ENCODE results near the gene PRDM2. TPM values are rescaled to one million over a fixed set of nuclear protein-coding genes. Genes with fewer than 3 reads are reported as not detected.
A peak's percentile ranks its signal among the peaks of the same experiment; 100 is the strongest.

Gene PRDM2, protein sequence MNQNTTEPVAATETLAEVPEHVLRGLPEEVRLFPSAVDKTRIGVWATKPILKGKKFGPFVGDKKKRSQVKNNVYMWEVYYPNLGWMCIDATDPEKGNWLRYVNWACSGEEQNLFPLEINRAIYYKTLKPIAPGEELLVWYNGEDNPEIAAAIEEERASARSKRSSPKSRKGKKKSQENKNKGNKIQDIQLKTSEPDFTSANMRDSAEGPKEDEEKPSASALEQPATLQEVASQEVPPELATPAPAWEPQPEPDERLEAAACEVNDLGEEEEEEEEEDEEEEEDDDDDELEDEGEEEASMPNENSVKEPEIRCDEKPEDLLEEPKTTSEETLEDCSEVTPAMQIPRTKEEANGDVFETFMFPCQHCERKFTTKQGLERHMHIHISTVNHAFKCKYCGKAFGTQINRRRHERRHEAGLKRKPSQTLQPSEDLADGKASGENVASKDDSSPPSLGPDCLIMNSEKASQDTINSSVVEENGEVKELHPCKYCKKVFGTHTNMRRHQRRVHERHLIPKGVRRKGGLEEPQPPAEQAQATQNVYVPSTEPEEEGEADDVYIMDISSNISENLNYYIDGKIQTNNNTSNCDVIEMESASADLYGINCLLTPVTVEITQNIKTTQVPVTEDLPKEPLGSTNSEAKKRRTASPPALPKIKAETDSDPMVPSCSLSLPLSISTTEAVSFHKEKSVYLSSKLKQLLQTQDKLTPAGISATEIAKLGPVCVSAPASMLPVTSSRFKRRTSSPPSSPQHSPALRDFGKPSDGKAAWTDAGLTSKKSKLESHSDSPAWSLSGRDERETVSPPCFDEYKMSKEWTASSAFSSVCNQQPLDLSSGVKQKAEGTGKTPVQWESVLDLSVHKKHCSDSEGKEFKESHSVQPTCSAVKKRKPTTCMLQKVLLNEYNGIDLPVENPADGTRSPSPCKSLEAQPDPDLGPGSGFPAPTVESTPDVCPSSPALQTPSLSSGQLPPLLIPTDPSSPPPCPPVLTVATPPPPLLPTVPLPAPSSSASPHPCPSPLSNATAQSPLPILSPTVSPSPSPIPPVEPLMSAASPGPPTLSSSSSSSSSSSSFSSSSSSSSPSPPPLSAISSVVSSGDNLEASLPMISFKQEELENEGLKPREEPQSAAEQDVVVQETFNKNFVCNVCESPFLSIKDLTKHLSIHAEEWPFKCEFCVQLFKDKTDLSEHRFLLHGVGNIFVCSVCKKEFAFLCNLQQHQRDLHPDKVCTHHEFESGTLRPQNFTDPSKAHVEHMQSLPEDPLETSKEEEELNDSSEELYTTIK (N-terminal part only)
- 10 to 100 TPM; 27.8 to 38.9 TPM for total RNA-seq

DNA sequence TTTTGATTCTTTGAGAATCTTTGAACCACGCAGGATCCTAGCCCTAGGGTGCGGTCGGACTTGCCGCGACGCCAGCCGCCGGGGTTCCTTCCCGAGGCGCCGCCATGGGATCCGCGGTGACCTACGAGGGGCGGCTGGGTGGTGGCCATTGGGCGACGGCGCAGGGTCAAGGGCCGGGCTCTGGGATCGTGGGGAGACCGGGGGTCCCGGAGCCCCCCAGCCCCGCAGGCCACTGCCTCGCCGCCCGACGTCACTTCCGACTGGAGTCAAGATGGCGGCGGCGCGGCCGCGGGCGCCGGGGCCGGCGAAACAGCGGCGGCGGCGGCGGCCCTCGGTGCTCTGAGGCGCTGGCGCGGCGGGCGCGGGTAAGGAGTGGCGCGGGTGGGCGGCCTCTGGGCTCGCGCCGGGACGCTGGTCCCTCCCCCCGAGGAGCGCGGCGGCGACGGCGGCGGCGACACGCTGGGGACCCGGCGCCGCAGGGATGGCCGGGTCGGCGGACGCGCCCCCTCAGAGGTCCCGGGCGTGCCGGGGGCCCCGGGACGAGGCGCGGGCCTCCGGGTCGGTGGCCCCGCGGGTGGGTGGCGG, at the start of gene PRDM2:
PRDM2 (plus strand) TSS at position 253 of the 585 bp plus-strand sequence. CDS start 15,418 bp downstream, outside the sequence.
- intact Hi-C loops (cut with DNase I): loop anchor here (1.0 kb wide), 1 partner anchor 49 kb away; no protein-coding TSS in a partner anchor

DNA sequence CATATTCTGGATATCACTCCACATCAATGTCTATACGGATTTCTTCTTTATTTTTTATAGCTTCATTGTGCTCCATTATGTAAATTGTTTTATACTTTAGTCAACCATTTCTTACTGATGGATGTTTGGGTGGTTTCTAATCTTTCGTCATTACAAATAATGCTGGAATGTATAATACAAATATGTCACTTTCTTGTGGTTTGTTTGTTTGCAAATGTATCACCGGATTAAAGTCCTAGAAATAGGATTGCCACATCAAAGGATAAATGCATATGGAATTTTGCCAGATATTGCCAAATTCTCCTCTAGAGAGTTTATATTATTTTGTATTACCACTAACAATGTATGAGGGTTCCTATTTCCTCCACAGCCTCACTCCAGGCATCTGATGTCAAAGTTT, 48.7 kb upstream of the PRDM2 start:
- 55% methylated on average over 3 of the region's 3 CpGs for WGBS
- no peaks in the 10 kb centered on the region for H3K27me3 ChIP-seq (replicated peaks; ENCODE audit: insufficient read depth)
- no peaks in the 10 kb centered on the region for H3K4me1 ChIP-seq (replicated peaks)
- H3K27ac ChIP-seq: no peak overlapping the region
- TF ChIP-seq, protein P1, sequence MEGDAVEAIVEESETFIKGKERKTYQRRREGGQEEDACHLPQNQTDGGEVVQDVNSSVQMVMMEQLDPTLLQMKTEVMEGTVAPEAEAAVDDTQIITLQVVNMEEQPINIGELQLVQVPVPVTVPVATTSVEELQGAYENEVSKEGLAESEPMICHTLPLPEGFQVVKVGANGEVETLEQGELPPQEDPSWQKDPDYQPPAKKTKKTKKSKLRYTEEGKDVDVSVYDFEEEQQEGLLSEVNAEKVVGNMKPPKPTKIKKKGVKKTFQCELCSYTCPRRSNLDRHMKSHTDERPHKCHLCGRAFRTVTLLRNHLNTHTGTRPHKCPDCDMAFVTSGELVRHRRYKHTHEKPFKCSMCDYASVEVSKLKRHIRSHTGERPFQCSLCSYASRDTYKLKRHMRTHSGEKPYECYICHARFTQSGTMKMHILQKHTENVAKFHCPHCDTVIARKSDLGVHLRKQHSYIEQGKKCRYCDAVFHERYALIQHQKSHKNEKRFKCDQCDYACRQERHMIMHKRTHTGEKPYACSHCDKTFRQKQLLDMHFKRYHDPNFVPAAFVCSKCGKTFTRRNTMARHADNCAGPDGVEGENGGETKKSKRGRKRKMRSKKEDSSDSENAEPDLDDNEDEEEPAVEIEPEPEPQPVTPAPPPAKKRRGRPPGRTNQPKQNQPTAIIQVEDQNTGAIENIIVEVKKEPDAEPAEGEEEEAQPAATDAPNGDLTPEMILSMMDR (IDR thresholded peaks at IDR 0.05): no peak
- TF ChIP-seq POLR2A (IDR thresholded peaks at IDR 0.05): no peak
- no peak for TF ChIP-seq POLR2AphosphoS5 (IDR thresholded peaks at IDR 0.05)
- DNase-seq (ENCODE audit: low spot score): no peak
- H3K36me3 ChIP-seq: no peaks in the 10 kb centered on the region
- no peak overlapping the region for H3K4me3 ChIP-seq
- no peaks in the 10 kb centered on the region for H3K9me3 ChIP-seq
- intact Hi-C loops (cut with DNase I): no loop called here

More for the DNA sequence above, at the start of gene PRDM2:
- 2% methylated on average over 38 of the region's 87 CpGs for WGBS
- H3K27me3 ChIP-seq (replicated peaks; ENCODE audit: insufficient read depth): no peaks in the 10 kb centered on the region
- peak within 1 kb of the TSS; percentile 94 to 96 for H3K27ac ChIP-seq
- no peak for TF ChIP-seq POLR2AphosphoS5 (IDR thresholded peaks at IDR 0.05)
- TF ChIP-seq POLR2A (IDR thresholded peaks at IDR 0.05): peak; percentile 16
- no peaks in the 10 kb centered on the region for H3K9me3 ChIP-seq
- H3K4me1 ChIP-seq (replicated peaks): peaks cover 2% of the 10 kb centered on the region
- no peaks in the 10 kb centered on the region for H3K36me3 ChIP-seq
- DNase-seq (ENCODE audit: low spot score): peak; percentile 14
- peak within 1 kb of the TSS; percentile 72 to 90 for H3K4me3 ChIP-seq

DNA sequence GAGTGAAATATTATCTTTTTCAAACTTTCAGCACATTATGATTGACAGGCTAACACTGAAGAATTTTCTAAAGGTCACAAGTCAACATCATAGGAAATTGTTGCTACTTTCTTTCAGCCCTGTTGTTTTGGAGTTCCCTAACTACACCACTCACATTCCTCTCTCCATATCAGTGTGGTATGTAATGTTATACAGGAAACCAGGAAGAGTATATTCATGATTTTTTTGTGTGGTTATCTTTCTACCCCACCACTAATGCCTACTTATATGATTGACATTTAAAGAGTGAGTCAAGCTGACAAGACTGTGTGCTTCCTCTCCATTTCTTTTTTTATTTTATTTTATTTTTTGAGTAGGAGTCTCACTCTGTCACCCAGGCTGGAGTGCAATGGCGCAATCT, 47.8 kb upstream of the PRDM2 start:
- Histone ChIP-seq H3K4me3 (no peak overlapping the region), H3K27ac (no peak overlapping the region), H3K27me3 (replicated peaks; ENCODE audit: insufficient read depth) (no peaks in the 10 kb centered on the region), H3K36me3 (no peaks in the 10 kb centered on the region), H3K9me3 (no peaks in the 10 kb centered on the region), H3K4me1 (replicated peaks) (no peaks in the 10 kb centered on the region)
- TF ChIP-seq, protein P1 (IDR thresholded peaks at IDR 0.05): no peak
- no peak for TF ChIP-seq POLR2A (IDR thresholded peaks at IDR 0.05)
- TF ChIP-seq POLR2AphosphoS5 (IDR thresholded peaks at IDR 0.05): no peak
- DNase-seq (ENCODE audit: low spot score): no peak
- WGBS: 96% methylated on average over 1 of the region's 1 CpG
- intact Hi-C loops (cut with DNase I): no loop called here

DNA sequence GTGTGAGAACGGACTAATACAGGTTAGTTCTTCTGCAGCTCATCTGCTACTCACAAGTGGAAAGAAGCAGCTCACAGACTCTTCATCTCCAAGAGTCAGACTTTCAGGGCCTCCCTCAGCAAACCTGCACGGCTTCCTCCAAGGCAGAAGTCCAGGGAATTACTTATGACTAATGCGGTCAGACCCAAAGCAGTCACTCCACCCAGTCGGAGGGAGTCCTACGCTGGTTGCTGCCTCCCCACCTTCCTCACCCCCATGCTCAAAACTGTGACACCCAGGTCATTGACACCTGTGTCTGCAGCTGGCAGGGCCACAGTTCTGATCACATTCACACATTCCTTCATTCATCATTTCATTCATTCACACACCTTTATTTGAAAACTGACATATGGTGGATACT, 38.4 kb upstream of the PRDM2 start:
- no peak for DNase-seq (ENCODE audit: low spot score)

More for the DNA sequence above, 38.4 kb upstream of the PRDM2 start:
- Histone ChIP-seq H3K27me3 (replicated peaks; ENCODE audit: insufficient read depth) (no peaks in the 10 kb centered on the region), H3K27ac (peak overlapping the region in 1 of 2 donors; percentile 3), H3K36me3 (no peaks in the 10 kb centered on the region), H3K9me3 (no peaks in the 10 kb centered on the region), H3K4me3 (no peak overlapping the region), H3K4me1 (replicated peaks) (no peaks in the 10 kb centered on the region)
- TF ChIP-seq, protein P1 (IDR thresholded peaks at IDR 0.05): no peak
- TF ChIP-seq POLR2A (IDR thresholded peaks at IDR 0.05): no peak
- no peak for TF ChIP-seq POLR2AphosphoS5 (IDR thresholded peaks at IDR 0.05)
- WGBS: 69% methylated on average over 5 of the region's 5 CpGs
- intact Hi-C loops (cut with DNase I): loop anchor here (5.0 kb wide), 1 partner anchor 39 kb away; no protein-coding TSS in a partner anchor
